ENCODE measurements around the gene ECI1.
"Not testable (repeated sequence)": the region's sequence is repeated elsewhere in the genome, so short reads cannot be mapped to it uniquely, and the experiment has no call there.

The ECI1 gene

DNA sequence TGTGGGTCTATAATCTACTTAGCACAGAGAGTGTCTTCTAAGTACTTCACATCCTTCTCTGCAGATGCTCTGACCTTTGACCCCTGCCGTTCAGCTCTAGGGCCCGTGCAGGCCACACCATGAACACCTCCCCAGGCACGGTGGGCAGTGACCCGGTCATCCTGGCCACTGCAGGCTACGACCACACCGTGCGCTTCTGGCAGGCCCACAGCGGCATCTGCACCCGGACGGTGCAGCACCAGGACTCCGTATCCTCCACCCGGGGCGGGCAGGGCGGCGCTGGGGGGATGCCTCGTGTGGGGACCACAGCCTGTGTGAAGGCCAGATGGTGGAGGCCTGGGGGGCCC, 45.4 kb downstream of the ECI1 start:
- peak overlapping the region; percentile 85 for H3K4me3 ChIP-seq (ENCODE audit: low read length)
- H3K4me1 ChIP-seq (ENCODE audit: insufficient read depth, low read length): peaks cover 11% of the 10 kb centered on the region
- H3K36me3 ChIP-seq (ENCODE audit: insufficient read depth, low read length): peaks cover 33% of the 10 kb centered on the region
- H3K27me3 ChIP-seq (ENCODE audit: insufficient read depth, low read length): no peaks in the 10 kb centered on the region
- H3K9me3 ChIP-seq (ENCODE audit: low read length): no peaks in the 10 kb centered on the region
- H2AFZ ChIP-seq (ENCODE audit: low read depth, low read length): peak overlapping the region; percentile 11

- H3K36me3 ChIP-seq (ENCODE audit: insufficient read depth, low read length): peaks cover 26% of the 10 kb centered on the region
- peak within 1 kb of the TSS; percentile 11 for H2AFZ ChIP-seq (ENCODE audit: low read depth, low read length)
- peaks cover 11% of the 10 kb centered on the region for H3K4me1 ChIP-seq (ENCODE audit: insufficient read depth, low read length)
- H3K4me3 ChIP-seq (ENCODE audit: low read length): peak within 1 kb of the TSS; percentile 85
- no peaks in the 10 kb centered on the region for H3K9me3 ChIP-seq (ENCODE audit: low read length)
- no peaks in the 10 kb centered on the region for H3K27me3 ChIP-seq (ENCODE audit: insufficient read depth, low read length)
Observed at GRCh38 chr16:2205104-2205966, 46.1 kb downstream of the ECI1 start, which contains the start of gene MLST8. Gene MLST8, plus strand, starts transcription at chr16:2205454. Its CDS starts 632 bp downstream, at chr16:2206086.

DNA sequence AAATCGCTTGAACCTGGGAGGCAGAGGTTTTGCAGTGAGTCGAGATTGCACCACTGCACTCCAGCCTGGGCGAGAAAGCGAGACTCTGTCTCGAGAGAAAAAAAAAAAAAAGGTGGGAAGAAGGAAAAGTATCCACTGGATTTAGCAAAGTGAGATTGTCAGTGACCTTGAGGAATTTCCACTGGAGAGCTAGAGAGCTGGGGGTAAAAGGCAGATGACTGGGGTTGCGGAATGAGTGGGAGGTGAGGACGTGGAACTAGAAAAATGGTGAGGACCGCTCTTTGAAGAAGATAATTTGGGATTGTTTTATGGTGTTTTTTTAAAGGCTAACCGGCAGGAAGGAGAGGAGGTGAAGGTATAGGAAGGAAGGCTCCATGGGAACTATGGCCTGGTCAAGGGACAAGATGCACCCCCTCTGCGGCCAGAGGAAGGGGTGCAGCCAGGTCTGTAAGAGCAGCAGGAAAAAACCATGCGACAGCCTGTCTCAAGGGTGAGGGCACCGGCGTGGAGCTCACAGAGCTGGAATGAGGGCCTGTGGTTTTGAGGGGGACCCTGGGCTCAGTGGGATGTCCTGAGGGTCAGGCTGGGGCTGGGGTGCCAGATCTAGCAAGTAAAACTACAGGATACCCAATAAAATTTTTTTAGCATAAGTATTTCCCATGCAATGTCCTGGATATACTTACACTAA, 46.8 kb downstream of the ECI1 start:
- Histone ChIP-seq H3K9me3 (ENCODE audit: low read length) (no peaks in the 10 kb centered on the region), H2AFZ (ENCODE audit: low read depth, low read length) (peak overlapping the region; percentile 11), H3K4me3 (ENCODE audit: low read length) (peak overlapping the region; percentile 85), H3K27me3 (ENCODE audit: insufficient read depth, low read length) (no peaks in the 10 kb centered on the region), H3K4me1 (ENCODE audit: insufficient read depth, low read length) (peaks cover 11% of the 10 kb centered on the region), H3K36me3 (ENCODE audit: insufficient read depth, low read length) (peaks cover 26% of the 10 kb centered on the region)

DNA sequence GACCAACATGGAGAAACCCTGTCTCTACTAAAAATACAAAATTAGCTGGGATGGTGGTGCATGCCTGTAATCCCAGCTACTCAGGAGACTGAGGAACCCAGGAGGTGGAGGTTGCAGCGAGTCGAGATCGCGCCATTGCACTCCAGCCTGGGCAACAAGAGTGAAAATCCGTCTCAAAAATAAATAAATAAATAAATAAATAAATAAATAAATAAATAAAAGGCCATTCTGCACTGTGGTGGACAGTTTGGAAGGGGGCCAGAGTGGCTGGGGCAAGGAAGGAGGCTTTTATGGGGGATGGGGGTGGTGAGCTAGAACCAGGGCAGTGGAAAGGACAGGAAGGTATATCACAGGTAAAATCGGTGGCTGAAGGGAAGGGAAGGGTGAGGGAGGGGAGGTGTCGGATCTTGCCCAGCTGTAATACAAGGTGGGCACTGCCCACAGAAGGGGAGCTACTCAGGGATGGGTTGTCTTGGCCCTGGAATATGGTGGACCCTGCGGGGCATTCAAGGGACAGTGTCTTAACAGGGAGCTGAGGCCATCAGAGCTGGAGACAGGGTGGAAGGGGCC, 48.2 kb downstream of the ECI1 start:
- H3K9me3 ChIP-seq (ENCODE audit: low read length): not testable (repeated sequence)

GRCh38 chr16:2200313-2200712, 51.1 kb downstream of the ECI1 start:
- Histone ChIP-seq H3K27me3 (ENCODE audit: insufficient read depth, low read length) (no peaks in the 10 kb centered on the region), H3K4me3 (ENCODE audit: low read length) (no peak overlapping the region), H3K9me3 (ENCODE audit: low read length) (no peaks in the 10 kb centered on the region), H3K36me3 (ENCODE audit: insufficient read depth, low read length) (no peaks in the 10 kb centered on the region), H3K4me1 (ENCODE audit: insufficient read depth, low read length) (peaks cover 9% of the 10 kb centered on the region), H2AFZ (ENCODE audit: low read depth, low read length) (no peak overlapping the region)

More for the DNA sequence above, 48.2 kb downstream of the ECI1 start:
- Histone ChIP-seq H3K4me1 (ENCODE audit: insufficient read depth, low read length) (peaks cover 11% of the 10 kb centered on the region), H3K36me3 (ENCODE audit: insufficient read depth, low read length) (peaks cover 15% of the 10 kb centered on the region)
- not testable (repeated sequence) for H2AFZ ChIP-seq (ENCODE audit: low read depth, low read length); H3K27me3 ChIP-seq (ENCODE audit: insufficient read depth, low read length); H3K4me3 ChIP-seq (ENCODE audit: low read length)

GRCh38 chr16:2199621-2200139, 51.7 kb downstream of the ECI1 start:
- H2AFZ ChIP-seq (ENCODE audit: low read depth, low read length): no peak overlapping the region
- no peaks in the 10 kb centered on the region for H3K9me3 ChIP-seq (ENCODE audit: low read length)
- no peaks in the 10 kb centered on the region for H3K27me3 ChIP-seq (ENCODE audit: insufficient read depth, low read length)

DNA sequence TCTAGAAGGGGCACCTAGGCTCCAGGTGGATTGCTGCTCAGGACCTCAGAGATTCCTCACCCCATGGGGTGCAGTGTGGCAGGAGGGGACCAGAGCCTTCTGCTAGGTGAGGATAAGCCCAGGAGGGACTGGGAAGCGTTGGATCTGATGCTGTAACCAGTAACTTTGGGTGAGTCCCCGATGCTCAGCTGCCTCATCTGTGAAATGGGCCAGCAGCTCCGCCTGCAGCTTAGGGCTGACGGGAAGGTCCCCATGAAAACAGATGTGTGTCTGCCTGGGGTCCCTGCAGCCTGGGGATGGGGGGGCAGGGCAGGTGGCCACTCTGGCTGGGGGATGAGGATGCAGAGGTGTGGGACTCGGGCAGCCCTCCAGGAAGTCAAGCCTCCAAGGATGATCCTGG, 52.3 kb downstream of the ECI1 start:
- H3K27me3 ChIP-seq (ENCODE audit: insufficient read depth, low read length): no peaks in the 10 kb centered on the region
- H3K4me3 ChIP-seq (ENCODE audit: low read length): no peak overlapping the region
- H2AFZ ChIP-seq (ENCODE audit: low read depth, low read length): no peak overlapping the region
- H3K36me3 ChIP-seq (ENCODE audit: insufficient read depth, low read length): no peaks in the 10 kb centered on the region
- no peaks in the 10 kb centered on the region for H3K9me3 ChIP-seq (ENCODE audit: low read length)
- H3K4me1 ChIP-seq (ENCODE audit: insufficient read depth, low read length): peaks cover 16% of the 10 kb centered on the region

More at GRCh38 chr16:2199621-2200139, 51.7 kb downstream of the ECI1 start:
- H3K4me3 ChIP-seq (ENCODE audit: low read length): no peak overlapping the region
- no peaks in the 10 kb centered on the region for H3K36me3 ChIP-seq (ENCODE audit: insufficient read depth, low read length)
- H3K4me1 ChIP-seq (ENCODE audit: insufficient read depth, low read length): peaks cover 13% of the 10 kb centered on the region

DNA sequence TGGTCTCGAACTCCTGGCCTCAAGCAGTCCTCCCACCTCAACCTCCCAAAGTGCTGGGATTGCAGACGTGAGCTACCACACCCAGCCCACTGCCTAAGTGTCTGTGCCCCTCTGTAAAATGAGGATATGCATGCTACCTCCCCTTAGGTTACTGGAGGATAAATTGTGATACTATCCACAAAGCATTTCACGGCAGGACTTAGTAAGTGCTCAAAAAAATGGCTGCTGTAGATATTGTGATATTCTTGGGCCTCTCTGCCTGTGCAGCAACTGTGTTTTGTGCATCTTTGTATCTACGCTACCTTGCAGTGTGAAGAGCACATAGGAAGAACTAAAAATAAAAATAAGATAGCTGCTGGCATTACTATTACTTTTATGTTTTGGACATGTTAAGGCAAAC, 53.1 kb downstream of the ECI1 start:
- no peaks in the 10 kb centered on the region for H3K27me3 ChIP-seq (ENCODE audit: insufficient read depth, low read length)
- H3K36me3 ChIP-seq (ENCODE audit: insufficient read depth, low read length): no peaks in the 10 kb centered on the region
- peaks cover 19% of the 10 kb centered on the region for H3K4me1 ChIP-seq (ENCODE audit: insufficient read depth, low read length)
- H3K9me3 ChIP-seq (ENCODE audit: low read length): no peaks in the 10 kb centered on the region
- H3K4me3 ChIP-seq (ENCODE audit: low read length): no peak overlapping the region
- H2AFZ ChIP-seq (ENCODE audit: low read depth, low read length): no peak overlapping the region

DNA sequence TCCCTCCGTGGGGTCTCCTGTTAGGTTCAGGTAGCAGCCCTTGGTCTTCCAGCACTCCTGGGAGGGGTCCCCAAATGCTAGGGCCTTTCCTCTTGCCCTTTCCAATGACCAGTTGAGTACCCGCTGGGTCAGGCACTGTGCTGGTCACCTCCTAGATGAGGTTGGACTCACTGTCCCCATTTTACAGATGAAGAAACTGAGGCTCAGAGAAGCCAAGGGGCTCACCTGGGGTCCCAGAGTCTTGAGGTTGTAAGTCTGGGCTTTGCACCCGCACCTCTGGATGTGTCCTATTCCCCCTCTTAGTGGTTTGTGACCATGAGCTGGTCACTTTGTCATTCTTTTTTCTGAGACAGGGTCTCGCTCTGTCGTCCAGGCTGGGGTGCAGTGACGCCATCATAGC, 53.6 kb downstream of the ECI1 start:
- H2AFZ ChIP-seq (ENCODE audit: low read depth, low read length): no peak overlapping the region
- peaks cover 19% of the 10 kb centered on the region for H3K4me1 ChIP-seq (ENCODE audit: insufficient read depth, low read length)
- H3K4me3 ChIP-seq (ENCODE audit: low read length): no peak overlapping the region
- H3K36me3 ChIP-seq (ENCODE audit: insufficient read depth, low read length): no peaks in the 10 kb centered on the region
- no peaks in the 10 kb centered on the region for H3K27me3 ChIP-seq (ENCODE audit: insufficient read depth, low read length)
- H3K9me3 ChIP-seq (ENCODE audit: low read length): no peaks in the 10 kb centered on the region

DNA sequence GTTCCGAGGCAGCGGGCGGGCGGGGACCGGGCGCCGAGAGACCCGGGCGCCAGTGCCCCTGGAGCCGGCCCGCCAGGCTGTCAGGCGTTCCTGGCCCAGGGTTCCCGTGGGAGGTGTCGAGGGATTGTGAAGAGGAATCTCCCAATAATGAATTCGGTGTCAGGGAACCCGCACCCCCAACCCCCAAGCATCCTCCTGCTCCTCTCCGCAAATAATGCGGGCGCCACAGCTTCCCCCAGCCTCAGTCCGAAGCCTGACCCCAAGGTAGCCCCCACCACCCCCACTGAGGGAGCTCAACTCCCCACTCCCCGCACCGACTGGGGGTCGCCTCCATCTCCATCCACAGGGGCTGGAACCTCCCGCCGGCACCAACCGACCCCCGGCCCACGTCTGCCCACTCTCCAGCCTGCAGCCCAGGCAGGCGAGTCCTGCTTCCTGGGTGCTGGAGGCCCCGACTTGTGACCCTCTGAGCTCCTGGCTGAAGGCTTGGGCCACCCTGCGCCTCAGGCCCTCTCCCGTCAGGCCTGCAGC, 54.3 kb downstream of the ECI1 start:
- H3K36me3 ChIP-seq (ENCODE audit: insufficient read depth, low read length): no peaks in the 10 kb centered on the region
- peak overlapping the region; percentile 19 for H2AFZ ChIP-seq (ENCODE audit: low read depth, low read length)
- no peaks in the 10 kb centered on the region for H3K27me3 ChIP-seq (ENCODE audit: insufficient read depth, low read length)
- H3K4me3 ChIP-seq (ENCODE audit: low read length): peak overlapping the region; percentile 28
- no peaks in the 10 kb centered on the region for H3K9me3 ChIP-seq (ENCODE audit: low read length)
- H3K4me1 ChIP-seq (ENCODE audit: insufficient read depth, low read length): peaks cover 19% of the 10 kb centered on the region

GRCh38 chr16:2196162-2196980, 55.0 kb downstream of the ECI1 start, which contains the start of gene CASKIN1:
Gene CASKIN1, minus strand, starts transcription at chr16:2196605. Its CDS starts 173 bp downstream, at chr16:2196432.
- Histone ChIP-seq H3K9me3 (ENCODE audit: low read length) (no peaks in the 10 kb centered on the region), H3K4me3 (ENCODE audit: low read length) (peak within 1 kb of the TSS; percentile 57), H3K36me3 (ENCODE audit: insufficient read depth, low read length) (no peaks in the 10 kb centered on the region), H3K27me3 (ENCODE audit: insufficient read depth, low read length) (no peaks in the 10 kb centered on the region), H3K4me1 (ENCODE audit: insufficient read depth, low read length) (peaks cover 19% of the 10 kb centered on the region), H2AFZ (ENCODE audit: low read depth, low read length) (peak within 1 kb of the TSS; percentile 31)

Measured in neuron (in vitro differentiated cells).